HUDEP-2 (cell line): Measurements from ENCODE around the gene FXYD6.
A peak's percentile ranks its signal among the peaks of the same experiment; 100 is the strongest.

Experiments
- DNase-seq, 76 experiments: peaks; one replicate each; lab custom pipeline; 2025; ENCODE audit not compliant: unreplicated experiment in 76 of 76; lab: John Stamatoyannopoulos, UW

Gene FXYD6

GRCh38 chr11:117910941-117911655 lies 34.6 kb upstream of the FXYD6 start:
- DNase-seq = no peak

GRCh38 chr11:117910525-117910924 lies 34.1 kb upstream of the FXYD6 start:
- DNase-seq = no peak

GRCh38 chr11:117909611-117910382 lies 33.3 kb upstream of the FXYD6 start:
- DNase-seq = peak in 7 of 76 experiments; percentile 10 to 48 (median 20)

GRCh38 chr11:117908959-117909610 lies 32.6 kb upstream of the FXYD6 start:
- DNase-seq = peak in 1 of 76 experiments; percentile 3

- DNase-seq = no peak
These were observed 31.8 kb upstream of the FXYD6 start for GRCh38 chr11:117908109-117908895.

- DNase-seq = peak in 66 of 76 experiments; percentile 6 to 77 (median 40)
These were observed 31.0 kb upstream of the FXYD6 start for GRCh38 chr11:117907276-117908108.

GRCh38 chr11:117906710-117907109 lies 30.3 kb upstream of the FXYD6 start:
- no peak for DNase-seq

- no peak for DNase-seq
These were observed 29.7 kb upstream of the FXYD6 start for GRCh38 chr11:117906126-117906525.

- no peak for DNase-seq
These were observed 29.1 kb upstream of the FXYD6 start for GRCh38 chr11:117905524-117905923.

GRCh38 chr11:117903505-117904382 lies 27.3 kb upstream of the FXYD6 start:
- no peak for DNase-seq

GRCh38 chr11:117902001-117902845 lies 25.8 kb upstream of the FXYD6 start:
- no peak for DNase-seq

GRCh38 chr11:117901601-117902000 lies 25.1 kb upstream of the FXYD6 start:
- DNase-seq = no peak

GRCh38 chr11:117900720-117901440 lies 24.4 kb upstream of the FXYD6 start:
- no peak for DNase-seq

GRCh38 chr11:117900121-117900648 lies 23.7 kb upstream of the FXYD6 start:
- DNase-seq = no peak

GRCh38 chr11:117898059-117898458 lies 21.6 kb upstream of the FXYD6 start:
- no peak for DNase-seq

- no peak for DNase-seq
These were observed 16.2 kb upstream of the FXYD6 start for GRCh38 chr11:117892651-117893050.

GRCh38 chr11:117891362-117891761 lies 14.9 kb upstream of the FXYD6 start:
- DNase-seq = no peak
